Endothelial cell of umbilical vein (primary cell): Measurements from ENCODE around the gene AGXT. TPM values are rescaled to one million over a fixed set of nuclear protein-coding genes. Genes with fewer than 3 reads are reported as not detected.

ENCODE experiments used
- BruUV-seq: library from RNA; stranded (reverse); fragments of 400-500 nt; replicated peaks from 2 replicates; lab custom pipeline; 2021; lab: Mats Ljungman, UMichigan
- CTCF ChIA-PET: fragments of 300-600, 350-600 bp; sonication (Branson Sonifier 250); formaldehyde crosslinking; loops from one replicate; lab custom pipeline; 2021; ENCODE audit warnings: antibody characterized with exemption, inconsistent platforms; lab: Charles Lee
- POLR2A ChIA-PET: fragments of 300-600, 350-600 bp; sonication (Branson Sonifier 250); formaldehyde crosslinking; loops from one replicate; lab custom pipeline; 2021; ENCODE audit warnings: antibody characterized with exemption, inconsistent platforms; lab: Charles Lee
- DNase-seq: peaks from one replicate; pipeline ENCODE4 v3.0.0-alpha.2; 2011; ENCODE audit warnings: low read depth, low spot score
- FAIRE-seq: peaks from 2 replicates; lab custom pipeline; 2011; peaks lifted over from hg19 to GRCh38; lab: Jason Lieb, UNC
- H2AFZ ChIP-seq: 2 replicates; pipeline ENCODE4 v1.6.0; 2012; ENCODE audit warnings: low read depth, low read length, control low read depth, inconsistent platforms
- H3K27ac ChIP-seq: 2 replicates; pipeline ENCODE4 v1.5.1; 2011; ENCODE audit warnings: low read depth, mild to moderate bottlenecking, control low read depth, low read length, moderate library complexity; ENCODE audit not compliant: insufficient read depth
- H3K27me3 ChIP-seq, 2 experiments: 2 replicates each; pipeline versions ENCODE4 v1.6.0 to v1.6.1; 2011; ENCODE audit warnings: low read length in 2 of 2, mixed read lengths in 1 of 2; ENCODE audit not compliant: control insufficient read depth in 2 of 2, insufficient read depth in 2 of 2
- H3K36me3 ChIP-seq, 2 experiments: 2 replicates in 1 of 2; 3 replicates in 1 of 2; pipeline ENCODE4 v1.5.1; 2011; ENCODE audit warnings: low read length in 2 of 2, mild to moderate bottlenecking in 1 of 2, moderate library complexity in 1 of 2; ENCODE audit not compliant: control insufficient read depth in 2 of 2, insufficient read depth in 2 of 2; ENCODE audit errors: extremely low read depth in 1 of 2
- H3K4me1 ChIP-seq: 3 replicates; pipeline ENCODE4 v1.5.1; 2011; ENCODE audit warnings: mild to moderate bottlenecking, low read length; ENCODE audit not compliant: control insufficient read depth, insufficient read depth; ENCODE audit errors: extremely low read depth
- H3K4me2 ChIP-seq: 2 replicates; pipeline ENCODE4 v1.6.1; 2011; ENCODE audit warnings: low read length, control low read depth, mixed read lengths; ENCODE audit not compliant: insufficient read depth
- H3K4me3 ChIP-seq, 3 experiments: fragments of 200-600 bp in 1 of 3; sonication (generic), shearing (Covaris generic) in 1 of 3; replicated peaks in 1 of 3; 2 replicates each; pipeline ENCODE4 v1.5.1; 2011 to 2016; ENCODE audit warnings: control low read depth in 3 of 3, low read length in 3 of 3, mild to moderate bottlenecking in 2 of 3, inconsistent platforms in 1 of 3, low read depth in 1 of 3, moderate library complexity in 1 of 3; ENCODE audit not compliant: insufficient read depth in 1 of 3
- H3K79me2 ChIP-seq: 2 replicates; pipeline ENCODE4 v1.6.0; 2012; ENCODE audit warnings: low read length, inconsistent platforms; ENCODE audit not compliant: control insufficient read depth, insufficient read depth
- H3K9ac ChIP-seq: replicated peaks from 2 replicates; pipeline ENCODE3; 2011; ENCODE audit warnings: low read length, control low read depth; ENCODE audit not compliant: insufficient read depth; ENCODE audit errors: extremely low read depth
- H3K9me1 ChIP-seq: replicated peaks from 3 replicates; pipeline ENCODE4 v1.6.0; 2011; ENCODE audit warnings: mild to moderate bottlenecking, low read length; ENCODE audit not compliant: control insufficient read depth, insufficient read depth; ENCODE audit errors: extremely low read depth
- H3K9me3 ChIP-seq: replicated peaks from 2 replicates; pipeline ENCODE4 v1.5.1; 2012; ENCODE audit warnings: low read length, inconsistent platforms; ENCODE audit not compliant: control insufficient read depth, insufficient read depth
- H4K20me1 ChIP-seq: replicated peaks from 2 replicates; pipeline ENCODE3; 2011; ENCODE audit warnings: mild to moderate bottlenecking, low read length; ENCODE audit not compliant: control insufficient read depth, insufficient read depth; ENCODE audit errors: extremely low read depth
- EZH2 ChIP-seq: IDR thresholded peaks from 2 replicates; pipeline ENCODE4 v1.6.1; 2012; ENCODE audit warnings: borderline replicate concordance, low read depth, mild to moderate bottlenecking, moderate library complexity, low read length, inconsistent platforms; ENCODE audit not compliant: severe bottlenecking
- FOS ChIP-seq: IDR thresholded peaks from 2 replicates; pipeline ENCODE4 v1.6.1; 2011; ENCODE audit warnings: mild to moderate bottlenecking, low read length, moderate library complexity, borderline replicate concordance; ENCODE audit not compliant: insufficient read depth
- GATA2 ChIP-seq: IDR thresholded peaks from 2 replicates; pipeline ENCODE4 v1.7.0; 2011; ENCODE audit warnings: low read depth, mild to moderate bottlenecking, moderate library complexity, mixed read lengths, low read length; ENCODE audit not compliant: insufficient read length, insufficient read depth
- MYC ChIP-seq: IDR thresholded peaks from one replicate; pipeline ENCODE4 v1.6.1; 2011; ENCODE audit warnings: mild to moderate bottlenecking, low read depth, low read length
- POLR2AphosphoS5 ChIP-seq: IDR thresholded peaks from 2 replicates; pipeline ENCODE4 v1.6.1; 2012; ENCODE audit warnings: low read depth, mild to moderate bottlenecking, control low read depth, low read length, moderate library complexity; ENCODE audit not compliant: insufficient read depth
- dilution Hi-C: fragments of 300-500 bp; cut with MboI; formaldehyde crosslinking; loops from one replicate; pipeline ENCODE4 v1.15.0; 2019; ENCODE audit warnings: low sequenced_read_pairs; ENCODE audit not compliant: extremely low pct_ligation_motif_present
- intact Hi-C: fragments of 100-400 bp; cut with micrococcal nuclease; formaldehyde crosslinking; loops from one replicate; pipeline ENCODE4 v1.10.0; 2022
- polyA plus RNA-seq, 4 experiments: library from polyadenylated mRNA; depleted of rRNA in 3 of 4; stranded (reverse) in 3 of 4; unstranded in 1 of 4; fragments of >200 nt; gene quantifications; 2 replicates each; pipeline versions ENCODE4 v1.2.1 to v1.2.3, GENCODE V29; 2011 to 2012; ENCODE audit warnings: missing spikeins in 1 of 4
- total RNA-seq: library from RNA; stranded (reverse); gene quantifications from 2 replicates; pipeline ENCODE4 v1.2.3, GENCODE V29; 2021
- TF ChIP-seq, protein P1 (sequence below), 2 donors: IDR thresholded peaks; 1 replicate in 1 of 2; 2 replicates in 1 of 2; pipeline ENCODE4 v1.5.1; 2011; ENCODE audit warnings: low read length in 2 of 2, mild to moderate bottlenecking in 2 of 2, moderate library complexity in 2 of 2, control low read depth in 1 of 2, inconsistent platforms in 1 of 2, low read depth in 1 of 2; ENCODE audit not compliant: insufficient read depth in 1 of 2; ENCODE audit errors: extremely low read depth in 1 of 2
- TF ChIP-seq, protein P2 (sequence below): IDR thresholded peaks from 2 replicates; pipeline ENCODE4 v1.6.1; 2011; ENCODE audit not compliant: insufficient read depth, insufficient read length

AGXT gene
- total and polyA plus RNA-seq, 2 donors (not counting 3 experiments of a cell fraction or from before 2014, with no cell fraction given) = not detected

DNA sequence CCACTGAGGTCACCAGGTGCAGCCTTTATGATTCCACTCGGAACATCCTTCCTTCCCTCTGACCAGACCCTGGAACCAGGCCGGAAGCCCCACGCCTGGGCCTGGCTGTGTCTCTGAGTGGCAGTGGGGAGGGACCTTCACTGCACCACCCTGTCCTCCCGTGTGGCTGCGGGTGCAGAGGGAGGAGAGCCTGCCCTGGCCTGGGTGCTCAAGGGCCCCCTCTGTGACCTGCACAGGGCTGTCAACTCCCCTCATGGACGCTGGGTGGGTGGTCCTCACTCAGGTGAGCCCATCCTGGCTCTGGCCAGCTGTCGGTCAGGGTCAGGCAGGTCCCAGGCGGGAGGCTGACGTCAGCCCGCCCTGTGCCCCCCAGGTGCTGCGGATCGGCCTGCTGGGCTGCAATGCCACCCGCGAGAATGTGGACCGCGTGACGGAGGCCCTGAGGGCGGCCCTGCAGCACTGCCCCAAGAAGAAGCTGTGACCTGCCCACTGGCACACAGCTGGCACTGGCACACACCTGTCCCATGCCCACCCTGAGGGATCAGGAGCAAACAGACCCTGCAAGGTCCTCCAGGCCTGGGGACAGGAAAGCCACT lies 9.8 kb downstream of the AGXT start:
- no peak overlapping the region for H3K9ac ChIP-seq
- H3K4me3 ChIP-seq = no peak overlapping the region
- CTCF ChIA-PET = interaction anchor here (1.0 to 1.4 kb wide), 2 partner anchors 27 to 36 kb away, joined by 3 read pairs; no protein-coding TSS in a partner anchor
- H3K9me3 ChIP-seq = no peaks in the 10 kb centered on the region
- intact Hi-C loops = no loop called here
- TF ChIP-seq GATA2 (no peak), FOS (no peak), EZH2 (no peak), MYC (no peak), POLR2AphosphoS5 (no peak)
- TF ChIP-seq, protein P1, sequence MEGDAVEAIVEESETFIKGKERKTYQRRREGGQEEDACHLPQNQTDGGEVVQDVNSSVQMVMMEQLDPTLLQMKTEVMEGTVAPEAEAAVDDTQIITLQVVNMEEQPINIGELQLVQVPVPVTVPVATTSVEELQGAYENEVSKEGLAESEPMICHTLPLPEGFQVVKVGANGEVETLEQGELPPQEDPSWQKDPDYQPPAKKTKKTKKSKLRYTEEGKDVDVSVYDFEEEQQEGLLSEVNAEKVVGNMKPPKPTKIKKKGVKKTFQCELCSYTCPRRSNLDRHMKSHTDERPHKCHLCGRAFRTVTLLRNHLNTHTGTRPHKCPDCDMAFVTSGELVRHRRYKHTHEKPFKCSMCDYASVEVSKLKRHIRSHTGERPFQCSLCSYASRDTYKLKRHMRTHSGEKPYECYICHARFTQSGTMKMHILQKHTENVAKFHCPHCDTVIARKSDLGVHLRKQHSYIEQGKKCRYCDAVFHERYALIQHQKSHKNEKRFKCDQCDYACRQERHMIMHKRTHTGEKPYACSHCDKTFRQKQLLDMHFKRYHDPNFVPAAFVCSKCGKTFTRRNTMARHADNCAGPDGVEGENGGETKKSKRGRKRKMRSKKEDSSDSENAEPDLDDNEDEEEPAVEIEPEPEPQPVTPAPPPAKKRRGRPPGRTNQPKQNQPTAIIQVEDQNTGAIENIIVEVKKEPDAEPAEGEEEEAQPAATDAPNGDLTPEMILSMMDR (IDR thresholded peaks at IDR 0.05; ENCODE audit: extremely low read depth in 1 of 2, insufficient read depth in 1 of 2, low read depth in 1 of 2, low read length in 2 of 2) = no peak
- TF ChIP-seq, protein P2, sequence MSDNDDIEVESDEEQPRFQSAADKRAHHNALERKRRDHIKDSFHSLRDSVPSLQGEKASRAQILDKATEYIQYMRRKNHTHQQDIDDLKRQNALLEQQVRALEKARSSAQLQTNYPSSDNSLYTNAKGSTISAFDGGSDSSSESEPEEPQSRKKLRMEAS = no peak
- no peaks in the 10 kb centered on the region for H3K36me3 ChIP-seq
- no peaks in the 10 kb centered on the region for H4K20me1 ChIP-seq
- no peaks in the 10 kb centered on the region for H3K79me2 ChIP-seq
- FAIRE-seq (no peak), DNase-seq (no peak)
- POLR2A ChIA-PET = no interaction called here
- no peaks in the 10 kb centered on the region for H3K9me1 ChIP-seq
- dilution Hi-C loops = no loop called here
- H3K4me2 ChIP-seq = no peak overlapping the region
- no peak overlapping the region for H2AFZ ChIP-seq
- no TSS peak for BruUV-seq
- H3K4me1 ChIP-seq = no peaks in the 10 kb centered on the region
- H3K27me3 ChIP-seq = peaks cover 0 to 1% of the 10 kb centered on the region in 2 experiments
- no peak overlapping the region for H3K27ac ChIP-seq
